Hepatocyte (in vitro differentiated cells): ENCODE data around the gene OR51G1.

ENCODE experiments used
- EZH2 ChIP-seq: fragments of 200-600 bp; sonication (generic); IDR thresholded peaks from 2 replicates; pipeline ENCODE4 v1.6.1; 2016; ENCODE audit warnings: antibody characterized with exemption, mild to moderate bottlenecking, borderline replicate concordance
- EZH2phosphoT487 ChIP-seq: fragments of 200-600 bp; sonication (generic); IDR thresholded peaks from one replicate; pipeline ENCODE4 v1.6.1; 2018; ENCODE audit warnings: antibody characterized with exemption, mild to moderate bottlenecking, low read depth, moderate library complexity; ENCODE audit not compliant: unreplicated experiment, severe bottlenecking
- TF ChIP-seq, protein P1 (sequence below): fragments of 200-600 bp; sonication (generic); IDR thresholded peaks from 2 replicates; pipeline ENCODE4 v1.5.1; 2016; ENCODE audit warnings: antibody characterized with exemption, mild to moderate bottlenecking; ENCODE audit not compliant: poor library complexity

DNA sequence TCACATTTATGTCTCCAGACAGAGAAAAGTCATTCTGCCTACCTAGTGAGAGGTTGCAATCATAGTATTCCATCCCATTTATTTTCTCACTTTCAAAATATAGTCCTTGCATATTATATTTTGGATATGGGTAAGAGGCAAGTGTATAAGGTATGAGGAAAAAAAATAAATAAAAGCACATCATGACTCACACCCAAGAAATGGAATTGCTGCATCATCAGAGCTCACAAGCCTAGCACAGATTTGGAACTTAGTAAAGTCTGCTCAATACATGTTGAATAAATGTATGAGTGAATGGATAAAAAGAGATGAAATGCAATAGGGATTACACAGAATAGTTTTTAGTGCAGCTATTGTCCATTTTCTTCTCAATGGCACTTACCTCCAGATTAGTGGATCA, 2.5 kb upstream of the OR51G1 start:
- TF ChIP-seq, protein P1, sequence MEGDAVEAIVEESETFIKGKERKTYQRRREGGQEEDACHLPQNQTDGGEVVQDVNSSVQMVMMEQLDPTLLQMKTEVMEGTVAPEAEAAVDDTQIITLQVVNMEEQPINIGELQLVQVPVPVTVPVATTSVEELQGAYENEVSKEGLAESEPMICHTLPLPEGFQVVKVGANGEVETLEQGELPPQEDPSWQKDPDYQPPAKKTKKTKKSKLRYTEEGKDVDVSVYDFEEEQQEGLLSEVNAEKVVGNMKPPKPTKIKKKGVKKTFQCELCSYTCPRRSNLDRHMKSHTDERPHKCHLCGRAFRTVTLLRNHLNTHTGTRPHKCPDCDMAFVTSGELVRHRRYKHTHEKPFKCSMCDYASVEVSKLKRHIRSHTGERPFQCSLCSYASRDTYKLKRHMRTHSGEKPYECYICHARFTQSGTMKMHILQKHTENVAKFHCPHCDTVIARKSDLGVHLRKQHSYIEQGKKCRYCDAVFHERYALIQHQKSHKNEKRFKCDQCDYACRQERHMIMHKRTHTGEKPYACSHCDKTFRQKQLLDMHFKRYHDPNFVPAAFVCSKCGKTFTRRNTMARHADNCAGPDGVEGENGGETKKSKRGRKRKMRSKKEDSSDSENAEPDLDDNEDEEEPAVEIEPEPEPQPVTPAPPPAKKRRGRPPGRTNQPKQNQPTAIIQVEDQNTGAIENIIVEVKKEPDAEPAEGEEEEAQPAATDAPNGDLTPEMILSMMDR: no peak
- no peak for TF ChIP-seq EZH2
- no peak for TF ChIP-seq EZH2phosphoT487
